Measurements from ENCODE around the gene TMEM158. TPM values are rescaled to one million over a fixed set of nuclear protein-coding genes. Genes with fewer than 3 reads are reported as not detected.

TMEM158 gene
- total RNA-seq (2021; fragmentation: NEBNext Ultra II Directional; extraction: Animal tissue kit (Norgen Biotek cat#: 25700)) = 30.3 and 35.5 TPM in 2 replicates
- 6.8 and 17.5 TPM in 2 replicates for polyA plus RNA-seq (2011; rRNA removed)
- polyA plus RNA-seq (2011; cell fraction: cytosol; rRNA removed) = 13.1 TPM
- 13.5 TPM for polyA plus RNA-seq (2011; cell fraction: nucleus; rRNA removed)
- polyA plus RNA-seq (2012, experiment 1 of 2) = 9.6 to 16.2 TPM (median 14.0 TPM) in 4 replicates
- polyA plus RNA-seq (2012, experiment 2 of 2) = 13.0 TPM
- 20.9 TPM for polyA plus RNA-seq (2013, experiment 1 of 2)
- polyA plus RNA-seq (2013, experiment 2 of 2) = 20.0 TPM
- polyA minus RNA-seq (2011; rRNA and poly(A)+ RNA removed) = 1.3 and 1.8 TPM in 2 replicates
- 11.8 TPM for polyA minus RNA-seq (2011; cell fraction: cytosol; rRNA and poly(A)+ RNA removed)
- polyA minus RNA-seq (2011; cell fraction: nucleus; rRNA and poly(A)+ RNA removed) = 6.5 TPM
- long read RNA-seq, experiment 1, transcript TMEM158-201 (1 exons, 1,813 nt) = major isoform, 90 of 90 reads
- long read RNA-seq, experiment 1, partial matches to known transcripts = 0 of 90 reads
- long read RNA-seq, experiment 1, other reads (novel, unspliced or antisense) = 0 of 90 reads
- long read RNA-seq, experiment 2 = 0 reads

DNA sequence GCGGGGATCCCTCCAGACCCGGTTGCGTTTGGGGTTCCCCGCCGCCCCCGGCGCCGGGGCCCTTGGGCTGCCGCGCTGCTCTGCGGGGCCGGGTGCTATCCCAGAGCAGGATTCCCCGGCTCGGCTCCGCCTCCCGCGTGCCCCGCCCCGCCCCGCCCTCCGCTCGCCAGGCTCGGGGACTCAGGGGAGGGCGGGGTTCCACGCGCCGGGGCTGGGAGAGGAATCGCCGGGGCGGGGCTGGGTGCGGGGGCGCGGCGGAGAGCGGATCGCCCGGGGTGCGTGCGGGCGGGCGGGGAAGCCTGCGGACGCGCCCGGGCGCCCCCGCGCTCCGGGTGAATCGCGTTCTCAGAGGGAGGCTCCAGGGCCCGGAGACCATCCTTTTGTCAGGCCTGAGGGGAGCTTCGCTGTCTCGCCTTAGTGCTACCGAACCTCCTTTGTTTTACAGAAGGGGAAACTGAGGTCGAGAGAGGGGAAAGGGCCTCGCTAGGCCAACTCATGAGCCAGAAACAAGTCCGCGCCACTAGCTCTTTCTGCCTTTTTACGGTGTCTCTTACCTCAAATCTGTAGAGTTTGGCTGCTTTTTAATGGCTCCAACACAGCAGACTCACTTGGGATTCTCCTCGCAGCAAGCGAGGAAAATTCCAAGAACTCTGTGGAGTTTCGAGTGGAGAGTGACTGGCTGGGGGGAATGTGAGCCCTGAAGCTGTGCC, at the start of gene TMEM158:
Gene TMEM158 (minus strand): TSS at position 82 of the 710 bp plus-strand sequence. CDS start 260 bp downstream, outside the sequence.
- Histone ChIP-seq H3K18ac (ENCODE audit: extremely low read depth, low read length) (peak within 1 kb of the TSS; percentile 73), H3K27ac (ENCODE audit: low read depth, low read length) (no peak within 1 kb of the TSS), H2BK12ac (ENCODE audit: low read depth, low read length) (peak within 1 kb of the TSS; percentile 85; the same call in 1 of the 2 replicates), H3K23ac (ENCODE audit: insufficient read length) (no peak within 1 kb of the TSS), H3K79me2 (ENCODE audit: control insufficient read depth in 1 of 2, insufficient read depth in 2 of 2, low read length in 2 of 2) (peaks cover 0 to 16% of the 10 kb centered on the region in 2 experiments; a peak in 3 of 4 replicates), H3K56ac (replicated peaks; ENCODE audit: insufficient read length, low read depth, low read length) (no peak within 1 kb of the TSS), H3K9ac (replicated peaks in 1 of 4; ENCODE audit: extremely low read depth in 1 of 4, low read depth in 3 of 4, low read length in 3 of 4) (peak within 1 kb of the TSS in 3 of 4 experiments; percentile 12 to 75 (median 31); a peak in 2 of 7 replicates), H2BK120ac (replicated peaks; ENCODE audit: low read depth, low read length) (no peak within 1 kb of the TSS), H3K79me1 (ENCODE audit: low read depth, low read length) (no peaks in the 10 kb centered on the region), H3K27me3 (replicated peaks in 1 of 4; ENCODE audit: control insufficient read depth in 3 of 4, extremely low read depth in 1 of 4, insufficient read depth in 3 of 4, low read length in 3 of 4) (peaks cover 0 to 5% (median 0%) of the 10 kb centered on the region in 4 experiments; a peak in 2 of 7 replicates), H2BK20ac (ENCODE audit: low read length) (no peak within 1 kb of the TSS), H2BK15ac (ENCODE audit: low read length) (no peak within 1 kb of the TSS), H2AFZ (ENCODE audit: low read length) (peak within 1 kb of the TSS; percentile 18), H4K20me1 (replicated peaks in 1 of 2; ENCODE audit: control insufficient read depth in 1 of 2, insufficient read depth in 2 of 2, low read length in 2 of 2) (peaks cover 0 to 4% of the 10 kb centered on the region in 2 experiments), H3K4me2 (ENCODE audit: insufficient read depth in 1 of 2, low read depth in 2 of 2, low read length in 2 of 2) (peak within 1 kb of the TSS; percentile 81 to 93), H4K91ac (replicated peaks; ENCODE audit: insufficient read length, low read length) (no peak within 1 kb of the TSS), H3K4me3 (ENCODE audit: extremely low read depth in 1 of 4, insufficient read depth in 2 of 4, low read depth in 3 of 4, low read length in 4 of 4) (peak within 1 kb of the TSS; percentile 44 to 95 (median 47)), H3K4me1 (replicated peaks in 1 of 4; ENCODE audit: control insufficient read depth in 3 of 4, insufficient read depth in 4 of 4, low read length in 3 of 4) (peaks cover 1 to 15% (median 4%) of the 10 kb centered on the region in 4 experiments; a peak in 6 of 7 replicates), H3K14ac (ENCODE audit: insufficient read length) (no peak within 1 kb of the TSS), H3K36me3 (ENCODE audit: control insufficient read depth in 2 of 4, insufficient read depth in 4 of 4, low read length in 3 of 4) (no peaks in the 10 kb centered on the region), H4K8ac (ENCODE audit: extremely low read depth, insufficient read depth, low read length) (peak within 1 kb of the TSS; percentile 19; the same call in 1 of the 2 replicates), H2BK5ac (ENCODE audit: low read depth, low read length) (no peak within 1 kb of the TSS; the same call in 1 of the 2 replicates), H3K23me2 (ENCODE audit: low read depth, low read length) (peaks cover 7% of the 10 kb centered on the region), H2AK5ac (ENCODE audit: low read depth, low read length) (no peak within 1 kb of the TSS), H4K5ac (ENCODE audit: insufficient read length, low read depth, low read length) (no peak within 1 kb of the TSS), H3K9me3 (ENCODE audit: insufficient read depth in 2 of 2, low read depth in 1 of 2, low read length in 1 of 2) (no peaks in the 10 kb centered on the region), H3K4ac (replicated peaks; ENCODE audit: insufficient read length, low read depth, low read length) (no peak within 1 kb of the TSS)
- CTCF ChIA-PET (ENCODE audit: partially characterized antibody) = interaction anchor here (0.7 to 3.9 kb wide), 7 partner anchors 16 to 283 kb away, joined by 3 to 34 read pairs (median 5); no protein-coding TSS in a partner anchor
- POLR2A ChIA-PET (ENCODE audit: partially characterized antibody) = interaction anchor here (0.7 to 1.2 kb wide), 3 partner anchors 27 to 178 kb away, joined by 3 to 4 read pairs (median 3); no protein-coding TSS in a partner anchor
- FAIRE-seq (peak; percentile 50), DNase-seq (ENCODE audit: low read depth in 1 of 2, low spot score in 2 of 2) (peak in 1 of 2 experiments; percentile 81)
- TF ChIP-seq, protein P1, sequence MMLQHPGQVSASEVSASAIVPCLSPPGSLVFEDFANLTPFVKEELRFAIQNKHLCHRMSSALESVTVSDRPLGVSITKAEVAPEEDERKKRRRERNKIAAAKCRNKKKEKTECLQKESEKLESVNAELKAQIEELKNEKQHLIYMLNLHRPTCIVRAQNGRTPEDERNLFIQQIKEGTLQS (IDR thresholded peaks at IDR 0.05; ENCODE audit: insufficient read depth, low read depth, low read length) = no peak
- peak; percentile 16 for TF ChIP-seq ASH2L (IDR thresholded peaks at IDR 0.05; ENCODE audit: low read length)
- TF ChIP-seq PHF8 (conservative IDR thresholded peaks at IDR 0.05; ENCODE audit: low read depth, low read length) = 0 out of 2 replicates have a peak, but pooled peaks have one; percentile 36
- TF ChIP-seq EGR1 (IDR thresholded peaks at IDR 0.05; ENCODE audit: borderline replicate concordance, low read depth, low read length) = peak; percentile 68
- TF ChIP-seq TBP (IDR thresholded peaks at IDR 0.05; ENCODE audit: low read depth, low read length) = no peak
- 15% methylated on average over 7 of the region's 63 CpGs; no CpG with 5 or more reads in 1 of the 2 experiments for WGBS, 2 experiments (ENCODE audit: extremely low coverage in 1 of 2, insufficient coverage in 1 of 2, insufficient read length in 1 of 2, insufficient replicate concordance in 2 of 2, low coverage in 1 of 2, low lambda C conversion rate in 2 of 2, missing lambda C conversion rate in 1 of 2)

All from H1 (cell line).